Osteocyte (in vitro differentiated cells): ENCODE measurements around the gene WDR7. TPM values are rescaled to one million over a fixed set of nuclear protein-coding genes. Genes with fewer than 3 reads are reported as not detected.

Experiments
- DNase-seq: peaks from one replicate; pipeline ENCODE4 v3.0.0; 2021; ENCODE audit warnings: mixed read lengths; ENCODE audit not compliant: unreplicated experiment; ENCODE audit errors: extremely low spot score
- H3K27ac Mint-ChIP-seq: one replicate; pipeline ENCODE4 v1.8.0; 2021; ENCODE audit warnings: mild to moderate bottlenecking, mixed read lengths; ENCODE audit not compliant: unreplicated experiment
- H3K27me3 Mint-ChIP-seq: one replicate; pipeline ENCODE4 v1.8.0; 2021; ENCODE audit warnings: mixed read lengths; ENCODE audit not compliant: unreplicated experiment
- H3K36me3 Mint-ChIP-seq: one replicate; pipeline ENCODE4 v1.8.0; 2021; ENCODE audit warnings: mixed read lengths; ENCODE audit not compliant: unreplicated experiment
- H3K4me1 Mint-ChIP-seq: one replicate; pipeline ENCODE4 v1.8.0; 2021; ENCODE audit warnings: mixed read lengths; ENCODE audit not compliant: unreplicated experiment
- H3K4me3 Mint-ChIP-seq: one replicate; pipeline ENCODE4 v1.8.0; 2021; ENCODE audit warnings: mild to moderate bottlenecking, moderate library complexity, mixed read lengths; ENCODE audit not compliant: unreplicated experiment
- H3K9me3 Mint-ChIP-seq: one replicate; pipeline ENCODE4 v1.8.0; 2021; ENCODE audit warnings: mixed read lengths; ENCODE audit not compliant: unreplicated experiment
- total RNA-seq: library from RNA; stranded (reverse); gene quantifications from 2 replicates; pipeline ENCODE4 v1.2.1, GENCODE V29; 2021
- TF ChIP-seq, protein P1 (sequence below): fragments of 200-600 bp; sonication (generic); IDR thresholded peaks from 2 replicates; pipeline ENCODE4 v1.5.0; 2021; ENCODE audit warnings: antibody characterized with exemption, mild to moderate bottlenecking, moderate library complexity

The WDR7 gene
- total RNA-seq, 1 donor from 2014 or later: 25.9 TPM

DNA sequence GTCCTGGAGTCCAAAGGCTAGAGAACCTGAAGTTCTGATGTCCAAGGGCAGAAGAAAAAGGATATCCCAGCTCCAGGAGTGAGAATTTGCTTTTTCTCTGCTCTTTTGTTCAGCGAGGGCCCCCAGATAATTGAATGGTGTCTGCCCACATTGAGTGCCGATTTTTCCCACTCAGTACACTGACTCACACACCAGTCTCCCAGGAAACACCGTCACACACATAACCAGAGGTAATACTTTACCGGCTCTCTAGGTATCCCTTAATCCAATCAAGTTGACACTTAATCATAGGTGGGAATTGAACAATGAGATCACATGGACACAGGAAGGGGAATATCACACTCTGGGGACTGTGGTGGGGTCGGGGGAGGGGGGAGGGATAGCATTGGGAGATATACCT, 161.5 kb downstream of the WDR7 start:
- Mint-ChIP-seq H3K27ac (no peak overlapping the region), H3K36me3 (peaks cover 3% of the 10 kb centered on the region), H3K9me3 (no peaks in the 10 kb centered on the region), H3K4me3 (no peak overlapping the region), H3K4me1 (peaks cover 13% of the 10 kb centered on the region), H3K27me3 (no peaks in the 10 kb centered on the region)
- no peak for DNase-seq
- TF ChIP-seq, protein P1, sequence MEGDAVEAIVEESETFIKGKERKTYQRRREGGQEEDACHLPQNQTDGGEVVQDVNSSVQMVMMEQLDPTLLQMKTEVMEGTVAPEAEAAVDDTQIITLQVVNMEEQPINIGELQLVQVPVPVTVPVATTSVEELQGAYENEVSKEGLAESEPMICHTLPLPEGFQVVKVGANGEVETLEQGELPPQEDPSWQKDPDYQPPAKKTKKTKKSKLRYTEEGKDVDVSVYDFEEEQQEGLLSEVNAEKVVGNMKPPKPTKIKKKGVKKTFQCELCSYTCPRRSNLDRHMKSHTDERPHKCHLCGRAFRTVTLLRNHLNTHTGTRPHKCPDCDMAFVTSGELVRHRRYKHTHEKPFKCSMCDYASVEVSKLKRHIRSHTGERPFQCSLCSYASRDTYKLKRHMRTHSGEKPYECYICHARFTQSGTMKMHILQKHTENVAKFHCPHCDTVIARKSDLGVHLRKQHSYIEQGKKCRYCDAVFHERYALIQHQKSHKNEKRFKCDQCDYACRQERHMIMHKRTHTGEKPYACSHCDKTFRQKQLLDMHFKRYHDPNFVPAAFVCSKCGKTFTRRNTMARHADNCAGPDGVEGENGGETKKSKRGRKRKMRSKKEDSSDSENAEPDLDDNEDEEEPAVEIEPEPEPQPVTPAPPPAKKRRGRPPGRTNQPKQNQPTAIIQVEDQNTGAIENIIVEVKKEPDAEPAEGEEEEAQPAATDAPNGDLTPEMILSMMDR: no peak

DNA sequence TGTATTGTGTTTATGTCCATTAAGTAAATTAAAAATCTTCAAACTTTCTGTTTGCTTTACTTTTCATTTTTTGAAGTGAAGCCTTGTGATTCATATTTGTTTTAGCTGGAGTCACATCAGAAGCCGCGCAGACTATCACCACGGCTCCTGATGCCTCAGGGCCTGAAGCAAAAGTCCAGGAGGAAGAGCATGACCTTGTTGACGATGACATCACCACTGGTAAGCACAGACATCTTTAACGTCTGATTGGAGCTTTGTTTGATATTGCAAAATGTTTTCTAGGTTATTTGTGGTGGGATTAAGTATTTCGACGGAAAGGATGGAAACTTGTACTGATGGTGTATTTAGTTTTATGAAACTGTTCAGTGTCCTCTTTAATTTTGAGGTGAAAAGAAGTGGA, 164.8 kb downstream of the WDR7 start:
- H3K27me3 Mint-ChIP-seq: no peaks in the 10 kb centered on the region
- TF ChIP-seq, protein P1: no peak
- no peaks in the 10 kb centered on the region for H3K9me3 Mint-ChIP-seq
- H3K36me3 Mint-ChIP-seq: peaks cover 5% of the 10 kb centered on the region
- H3K4me3 Mint-ChIP-seq: no peak overlapping the region
- peak overlapping the region; percentile 45 for H3K27ac Mint-ChIP-seq
- no peak for DNase-seq
- H3K4me1 Mint-ChIP-seq: peaks cover 13% of the 10 kb centered on the region

GRCh38 chr18:56823986-56824565, 172.9 kb downstream of the WDR7 start:
- Mint-ChIP-seq H3K4me3 (no peak overlapping the region), H3K9me3 (peaks cover 7% of the 10 kb centered on the region), H3K27me3 (no peaks in the 10 kb centered on the region), H3K27ac (no peak overlapping the region), H3K4me1 (no peaks in the 10 kb centered on the region), H3K36me3 (peaks cover 8% of the 10 kb centered on the region)
- TF ChIP-seq, protein P1: no peak
- no peak for DNase-seq

DNA sequence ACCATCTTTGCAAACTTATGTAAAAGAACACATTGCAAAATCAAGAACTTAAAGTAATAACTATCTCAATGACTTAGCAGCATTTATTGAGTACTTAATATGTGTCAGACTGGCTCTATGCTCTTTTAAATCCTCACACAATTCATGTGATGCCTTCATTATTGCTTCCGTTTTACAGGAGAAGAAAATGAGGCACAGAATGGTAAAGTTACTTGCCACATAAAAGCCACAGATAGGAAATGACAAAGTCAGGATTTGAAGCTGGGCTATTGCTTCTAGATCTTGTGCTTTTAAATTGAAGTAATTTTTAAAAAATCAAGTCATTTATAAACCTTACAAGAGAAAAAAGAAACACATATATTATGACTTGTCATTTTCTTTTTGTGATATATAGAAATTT, 174.2 kb downstream of the WDR7 start:
- no peaks in the 10 kb centered on the region for H3K27me3 Mint-ChIP-seq
- H3K36me3 Mint-ChIP-seq: peaks cover 8% of the 10 kb centered on the region
- DNase-seq: no peak
- no peak overlapping the region for H3K4me3 Mint-ChIP-seq
- TF ChIP-seq, protein P1: no peak
- H3K4me1 Mint-ChIP-seq: no peaks in the 10 kb centered on the region
- peaks cover 7% of the 10 kb centered on the region for H3K9me3 Mint-ChIP-seq
- H3K27ac Mint-ChIP-seq: no peak overlapping the region

- Mint-ChIP-seq H3K36me3 (peaks cover 9% of the 10 kb centered on the region), H3K4me3 (no peak overlapping the region), H3K9me3 (peaks cover 7% of the 10 kb centered on the region), H3K27ac (no peak overlapping the region), H3K27me3 (no peaks in the 10 kb centered on the region), H3K4me1 (no peaks in the 10 kb centered on the region)
- DNase-seq: no peak
- TF ChIP-seq, protein P1: no peak
These were observed 174.7 kb downstream of the WDR7 start for GRCh38 chr18:56825878-56826277.
